Measurements from ENCODE around the gene CLEC4D.

GRCh38 chr12:8559676-8560075 is 46.4 kb downstream of the CLEC4D start:
- no peak for TF ChIP-seq CTCF (tag by site-specific recombination; IDR thresholded peaks at IDR 0.05)
- TF ChIP-seq, protein P1, sequence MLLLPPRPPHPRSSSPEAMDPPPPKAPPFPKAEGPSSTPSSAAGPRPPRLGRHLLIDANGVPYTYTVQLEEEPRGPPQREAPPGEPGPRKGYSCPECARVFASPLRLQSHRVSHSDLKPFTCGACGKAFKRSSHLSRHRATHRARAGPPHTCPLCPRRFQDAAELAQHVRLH (tag by site-specific recombination; IDR thresholded peaks at IDR 0.05): no peak
- no peak for TF ChIP-seq MYNN (tag by site-specific recombination; IDR thresholded peaks at IDR 0.05; ENCODE audit: borderline replicate concordance)

Data from HEK293 (cell line).